Upper lobe of right lung (tissue), 1 donor: ENCODE data around the gene SYNPR. TPM values are rescaled to one million over a fixed set of nuclear protein-coding genes. Genes with fewer than 3 reads are reported as not detected.

ENCODE experiments used
- ATAC-seq: fragments of 200-7000 bp; cut with Tn5 transposase; one replicate; pipeline ENCODE4 v1.9.1; 2020; ENCODE audit warnings: mild to moderate bottlenecking, moderate library complexity
- DNase-seq: peaks from one replicate; pipeline ENCODE4 v3.0.0-alpha.2; 2020
- H3K27ac ChIP-seq: fragments of 200-600 bp; one replicate; pipeline ENCODE4 v1.8.0; 2022
- H3K27me3 ChIP-seq: fragments of 200-600 bp; one replicate; pipeline ENCODE4 v1.8.0; 2022; ENCODE audit warnings: mild to moderate bottlenecking
- H3K36me3 ChIP-seq: fragments of 200-600 bp; one replicate; pipeline ENCODE4 v1.8.0; 2022
- H3K4me1 ChIP-seq: fragments of 200-600 bp; one replicate; pipeline ENCODE4 v1.8.0; 2022
- H3K4me3 ChIP-seq: fragments of 200-600 bp; one replicate; pipeline ENCODE4 v1.8.0; 2022; ENCODE audit warnings: mild to moderate bottlenecking
- H3K9me3 ChIP-seq: fragments of 200-600 bp; one replicate; pipeline ENCODE4 v1.8.0; 2022
- CTCF ChIP-seq: fragments of 200-600 bp; IDR thresholded peaks from one replicate; pipeline ENCODE4 v1.8.0; 2022; ENCODE audit warnings: antibody characterized with exemption
- intact Hi-C: fragments of 100-400 bp; cut with DNase I; formaldehyde crosslinking; loops from one replicate; pipeline ENCODE4 v1.11.0; 2022
- total RNA-seq: library from RNA; stranded (reverse); fragmentation: NEBNext Ultra II Directional; extraction: Animal tissue kit (Norgen Biotek cat#: 25700); gene quantifications from one replicate; pipeline ENCODE4 v1.2.1, GENCODE V29; 2021
- donor health status: DM: no; HTN: yes; CAD: no; lungs with severe emphysema.

SYNPR gene
- total RNA-seq, 1 donor from 2014 or later, result not detected

- no peaks in the 10 kb centered on the region for H3K9me3 ChIP-seq
- no peak overlapping the region for H3K4me3 ChIP-seq
- H3K36me3 ChIP-seq, result no peaks in the 10 kb centered on the region
- intact Hi-C loops, result no loop called here
- no peak overlapping the region for H3K27ac ChIP-seq
- DNase-seq, result no peak
- H3K27me3 ChIP-seq, result no peaks in the 10 kb centered on the region
- ATAC-seq, result no peak
- no peak for TF ChIP-seq CTCF
- no peaks in the 10 kb centered on the region for H3K4me1 ChIP-seq
Observed at GRCh38 chr3:63571682-63572081, 293.6 kb downstream of the SYNPR start.

GRCh38 chr3:63576846-63577245 is 298.7 kb downstream of the SYNPR start:
- Histone ChIP-seq H3K4me3 (no peak overlapping the region), H3K9me3 (no peaks in the 10 kb centered on the region), H3K36me3 (no peaks in the 10 kb centered on the region), H3K27ac (no peak overlapping the region), H3K4me1 (no peaks in the 10 kb centered on the region), H3K27me3 (no peaks in the 10 kb centered on the region)
- TF ChIP-seq CTCF, result no peak
- ATAC-seq, result peak; percentile 45
- no peak for DNase-seq
- intact Hi-C loops, result no loop called here

GRCh38 chr3:63578858-63579257 is 300.8 kb downstream of the SYNPR start:
- intact Hi-C loops, result no loop called here
- Histone ChIP-seq H3K27ac (no peak overlapping the region), H3K36me3 (no peaks in the 10 kb centered on the region), H3K4me1 (no peaks in the 10 kb centered on the region), H3K9me3 (no peaks in the 10 kb centered on the region), H3K27me3 (no peaks in the 10 kb centered on the region), H3K4me3 (no peak overlapping the region)
- no peak for DNase-seq
- TF ChIP-seq CTCF, result no peak
- ATAC-seq, result no peak

GRCh38 chr3:63580151-63580550 is 302.0 kb downstream of the SYNPR start:
- Histone ChIP-seq H3K4me3 (no peak overlapping the region), H3K9me3 (no peaks in the 10 kb centered on the region), H3K36me3 (no peaks in the 10 kb centered on the region), H3K27me3 (no peaks in the 10 kb centered on the region), H3K27ac (no peak overlapping the region), H3K4me1 (no peaks in the 10 kb centered on the region)
- no peak for TF ChIP-seq CTCF
- DNase-seq (no peak), ATAC-seq (no peak)
- intact Hi-C loops, result no loop called here

GRCh38 chr3:63582943-63583500 is 304.9 kb downstream of the SYNPR start:
- Histone ChIP-seq H3K4me3 (no peak overlapping the region), H3K4me1 (no peaks in the 10 kb centered on the region), H3K27ac (no peak overlapping the region), H3K9me3 (no peaks in the 10 kb centered on the region), H3K36me3 (no peaks in the 10 kb centered on the region), H3K27me3 (no peaks in the 10 kb centered on the region)
- TF ChIP-seq CTCF, result no peak
- DNase-seq, result no peak
- ATAC-seq, result no peak
- intact Hi-C loops, result no loop called here

- DNase-seq (no peak), ATAC-seq (no peak)
- no peak for TF ChIP-seq CTCF
- no peak overlapping the region for H3K27ac ChIP-seq
- no peaks in the 10 kb centered on the region for H3K4me1 ChIP-seq
- no peak overlapping the region for H3K4me3 ChIP-seq
- no peaks in the 10 kb centered on the region for H3K9me3 ChIP-seq
- no peaks in the 10 kb centered on the region for H3K27me3 ChIP-seq
- H3K36me3 ChIP-seq, result no peaks in the 10 kb centered on the region
- intact Hi-C loops, result no loop called here
Observed at GRCh38 chr3:63584681-63585080, 306.6 kb downstream of the SYNPR start.
